NCI-H345 treated with DMSO at 0.1 percent for 48 hours (cell line): Measurements from ENCODE around the gene GLG1.
"Not testable (repeated sequence)": the region's sequence is repeated elsewhere in the genome, so short reads cannot be mapped to it uniquely, and the experiment has no call there.

Experiments used
- DNase-seq: peaks from one replicate; lab custom pipeline; 2025; ENCODE audit not compliant: unreplicated experiment; lab: John Stamatoyannopoulos, UW

The GLG1 gene

DNA sequence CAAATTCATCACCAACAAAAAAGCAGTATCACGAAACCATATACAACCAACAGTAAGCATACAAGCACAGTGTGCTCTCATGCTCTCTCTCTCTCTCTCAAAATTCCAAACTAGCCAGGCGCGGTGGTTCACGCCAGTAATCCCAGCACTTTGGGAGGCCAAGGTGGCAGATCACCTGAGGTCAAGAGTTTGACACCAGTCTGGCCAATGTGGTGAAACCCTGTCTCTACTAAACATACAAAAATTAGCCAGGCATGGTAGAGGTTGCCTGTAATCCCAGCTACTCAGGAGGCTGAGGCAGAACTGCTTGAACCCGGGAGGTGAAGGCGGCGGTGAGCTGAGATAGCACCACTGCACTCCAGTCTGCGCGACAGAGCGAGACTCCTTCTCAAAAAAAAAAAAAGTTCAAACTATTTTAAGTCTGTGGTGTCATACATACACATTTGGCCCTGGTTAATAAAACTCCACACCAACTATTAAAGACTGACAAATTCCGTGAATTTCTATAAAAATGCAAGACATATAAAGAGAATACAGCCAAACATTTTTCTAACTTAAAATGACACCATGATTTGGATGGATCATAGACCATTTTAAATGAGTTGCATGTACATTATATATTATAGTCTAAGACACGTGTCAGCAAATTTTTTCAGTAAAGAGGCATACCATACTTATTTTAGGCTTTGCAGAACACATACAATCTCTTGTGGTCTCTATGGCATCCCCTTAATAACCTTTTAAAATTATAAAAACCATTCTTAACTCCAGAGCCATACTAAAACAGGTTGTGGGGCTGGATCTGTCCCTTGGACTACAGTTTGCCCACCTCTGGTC is 30.9 kb downstream of the GLG1 start:
- no peak for DNase-seq

DNA sequence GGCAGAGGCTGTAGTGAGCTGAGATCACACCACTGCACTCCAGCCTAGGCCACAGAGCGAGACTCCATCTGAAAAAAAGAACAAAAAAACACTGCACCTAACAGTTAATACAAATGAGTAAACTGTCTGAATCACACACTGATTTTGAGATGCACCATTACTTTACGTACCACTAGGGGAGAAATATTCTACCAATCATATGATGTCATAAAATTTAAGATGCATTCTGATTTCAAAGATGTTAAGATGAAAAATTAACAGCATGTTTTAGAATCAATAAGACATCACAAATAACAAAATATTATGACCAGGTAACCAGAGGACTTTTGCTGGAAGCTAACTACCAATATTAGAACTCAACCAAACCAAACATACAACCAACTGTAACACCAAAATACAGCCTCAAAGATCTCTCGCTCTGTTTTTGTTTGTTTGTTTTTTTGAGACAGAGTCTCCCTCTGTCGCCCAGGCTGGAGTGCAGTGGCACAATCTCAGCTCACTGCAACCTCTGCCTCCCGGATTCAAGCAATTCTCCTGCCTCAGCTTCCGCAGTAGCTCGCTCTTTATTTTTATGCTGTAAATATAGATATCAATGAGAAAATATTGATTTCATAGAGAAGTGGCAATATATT is 31.6 kb downstream of the GLG1 start:
- no peak for DNase-seq

DNA sequence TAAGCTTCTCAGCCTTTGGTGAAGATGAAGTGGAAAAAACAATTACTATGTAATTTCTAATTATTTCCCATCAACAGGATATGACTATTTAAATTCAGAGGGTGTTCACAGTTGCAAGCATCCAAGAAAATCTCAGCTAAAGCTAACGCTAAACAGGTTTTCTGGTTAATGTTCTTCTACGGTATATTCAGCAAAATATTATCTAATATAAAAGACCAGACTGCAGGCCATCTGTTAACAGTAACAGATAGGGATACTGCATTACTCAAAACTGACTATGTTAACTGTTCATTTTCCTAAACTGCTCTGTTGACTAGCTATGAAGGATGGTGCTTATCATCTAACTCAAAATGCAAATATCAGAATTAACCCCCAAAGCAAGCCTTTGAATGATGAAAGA is 32.8 kb downstream of the GLG1 start:
- no peak for DNase-seq

DNA sequence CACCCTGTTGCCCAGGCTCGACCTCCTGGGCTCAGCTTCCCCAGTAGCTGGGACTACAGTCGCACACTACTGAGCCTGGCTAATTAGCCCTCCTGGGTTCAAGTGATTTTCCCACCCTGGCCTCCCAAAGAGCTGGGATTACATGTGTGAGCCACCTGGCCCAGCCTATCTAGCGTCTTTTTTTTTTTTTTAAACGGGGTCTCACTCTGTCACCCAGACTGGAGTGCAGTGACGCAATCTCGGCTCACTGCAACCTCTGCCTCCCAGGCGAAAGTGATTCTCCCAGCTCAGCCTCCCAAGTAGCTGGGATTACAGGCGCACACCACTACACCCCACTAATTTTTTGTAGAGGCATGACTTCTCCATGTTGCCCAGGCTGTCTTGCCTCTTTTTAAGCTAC is 33.3 kb downstream of the GLG1 start:
- no peak for DNase-seq

DNA sequence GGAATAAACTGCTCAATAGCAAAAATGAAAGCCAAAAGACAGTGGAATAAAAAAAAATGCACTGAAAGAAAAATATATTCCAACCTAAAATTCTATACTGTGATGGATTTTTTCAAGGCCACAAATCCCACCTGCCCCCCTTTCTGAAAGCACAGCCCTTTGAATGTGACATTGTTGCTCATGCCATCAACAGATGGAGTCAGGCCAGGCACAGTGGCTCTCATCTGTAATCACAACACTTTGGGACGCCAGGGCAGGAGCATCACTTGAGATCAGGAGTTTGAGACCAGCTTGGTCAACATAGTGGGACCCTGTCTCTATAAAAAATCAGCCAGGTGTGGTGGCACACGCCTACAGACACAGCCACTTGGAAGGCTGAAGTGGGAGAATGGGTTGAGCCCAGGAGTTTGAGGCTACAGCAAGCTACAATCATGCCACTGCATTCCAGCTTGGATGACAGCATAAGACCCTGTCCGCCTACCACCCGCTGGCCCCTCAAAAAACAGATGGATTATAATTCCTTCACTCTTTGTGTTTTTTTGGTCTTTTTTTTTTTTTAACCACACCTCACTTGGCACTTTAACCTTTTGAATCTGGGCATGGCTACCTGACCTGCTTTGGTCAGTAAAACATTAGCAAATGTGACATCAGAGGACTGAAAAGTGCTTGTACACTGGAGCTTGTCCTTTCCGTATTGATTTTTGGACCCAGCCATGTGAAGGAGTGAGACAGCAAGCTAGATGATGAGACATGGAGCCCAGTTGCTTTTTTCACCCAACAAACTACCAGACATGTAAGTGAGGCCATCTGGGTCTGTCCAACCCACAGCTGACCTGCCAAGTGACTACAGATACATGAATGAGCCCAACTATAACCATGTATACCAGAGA is 36.3 kb downstream of the GLG1 start:
- no peak for DNase-seq

DNA sequence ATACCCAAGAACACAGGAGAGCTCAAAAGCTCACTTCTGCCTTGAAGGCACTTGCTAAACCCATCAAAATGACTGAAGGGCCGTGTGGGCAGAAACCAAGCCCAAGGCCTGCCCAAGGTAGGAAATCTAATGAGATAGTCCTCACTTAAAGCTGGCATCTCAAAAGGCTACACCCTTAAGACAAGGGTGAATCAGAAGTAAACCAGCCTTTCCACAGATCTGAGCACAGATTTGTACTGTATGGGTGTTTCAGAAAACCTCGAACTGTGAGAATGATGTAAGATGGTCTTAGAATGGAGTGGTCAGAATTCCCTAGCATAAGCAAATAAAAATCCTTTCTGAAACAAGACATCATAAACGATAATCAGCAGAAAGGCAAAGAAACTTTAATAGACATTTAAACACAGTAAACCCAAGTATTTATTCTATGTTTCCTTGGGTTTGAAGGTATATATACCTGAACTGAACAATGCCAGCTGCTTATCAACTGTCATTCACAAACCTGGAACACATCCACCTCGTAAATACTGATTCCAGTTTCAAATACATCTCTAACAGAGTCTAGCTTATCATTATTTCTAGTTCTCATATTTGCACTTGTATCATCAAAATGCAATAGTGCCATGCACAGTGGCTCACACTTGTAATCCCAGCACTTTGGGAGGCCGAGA is 37.8 kb downstream of the GLG1 start:
- no peak for DNase-seq

DNA sequence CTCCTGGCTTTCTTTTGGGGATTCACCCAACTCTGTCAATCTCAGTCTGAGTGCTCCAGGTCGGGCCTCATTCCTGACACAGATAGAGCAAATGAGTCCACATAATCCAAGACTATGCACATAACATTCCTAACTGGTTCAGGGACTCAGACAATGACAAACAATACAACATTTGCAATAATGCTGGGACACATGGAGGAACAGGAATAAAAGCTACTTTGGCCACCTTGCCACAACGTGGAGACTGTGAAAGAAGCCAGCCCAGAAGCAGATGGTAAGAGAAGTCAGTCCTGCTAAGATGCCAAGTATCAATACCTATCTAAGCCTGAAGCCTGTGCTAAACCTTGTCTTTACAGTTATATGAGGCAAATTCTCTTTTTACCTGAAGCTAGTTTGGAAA is 39.0 kb downstream of the GLG1 start:
- no peak for DNase-seq

DNA sequence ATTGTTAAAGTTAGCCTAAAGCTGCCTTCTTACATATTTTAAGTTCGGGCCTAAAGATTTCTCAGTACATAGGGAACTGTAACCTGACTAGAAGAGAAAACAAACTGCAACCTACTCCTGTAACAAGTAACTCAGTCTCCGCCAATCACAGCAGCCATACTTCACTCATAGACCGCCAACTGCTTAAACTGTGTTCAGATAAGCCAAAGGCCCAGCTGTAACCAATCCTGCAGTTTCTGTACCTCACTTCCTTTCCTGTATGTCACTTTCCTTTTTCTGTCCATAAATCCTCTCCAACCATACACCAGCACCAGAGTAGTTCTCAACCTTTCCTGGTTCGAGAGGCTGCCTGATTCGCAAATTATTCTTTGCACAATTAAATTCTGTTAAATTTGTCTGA is 41.5 kb downstream of the GLG1 start:
- no peak for DNase-seq

DNA sequence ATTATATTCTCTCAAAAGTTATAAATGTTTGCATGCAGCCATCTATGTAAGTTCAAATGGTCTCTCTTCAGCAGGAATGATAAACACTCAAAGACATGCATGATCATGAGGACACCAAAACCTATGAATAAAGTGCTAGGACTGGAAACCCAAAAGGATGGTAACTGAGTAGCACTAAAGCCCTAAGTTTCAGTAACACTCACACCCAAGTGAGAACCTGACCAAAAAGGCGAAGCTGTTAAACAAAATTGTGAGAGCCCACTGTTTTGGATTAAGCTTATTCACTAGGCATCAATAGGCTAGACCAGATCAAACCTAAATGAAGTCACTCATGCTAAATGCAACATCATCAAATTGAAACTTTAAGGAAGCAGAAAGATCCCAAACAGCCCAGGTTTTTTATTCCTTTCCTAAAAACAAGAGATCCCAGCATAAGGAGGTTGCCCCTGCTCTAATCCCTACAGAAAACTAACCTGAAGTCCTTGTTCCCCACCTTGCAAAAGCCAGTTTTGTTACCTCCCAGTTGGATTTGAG is 42.4 kb downstream of the GLG1 start:
- DNase-seq = no peak

DNA sequence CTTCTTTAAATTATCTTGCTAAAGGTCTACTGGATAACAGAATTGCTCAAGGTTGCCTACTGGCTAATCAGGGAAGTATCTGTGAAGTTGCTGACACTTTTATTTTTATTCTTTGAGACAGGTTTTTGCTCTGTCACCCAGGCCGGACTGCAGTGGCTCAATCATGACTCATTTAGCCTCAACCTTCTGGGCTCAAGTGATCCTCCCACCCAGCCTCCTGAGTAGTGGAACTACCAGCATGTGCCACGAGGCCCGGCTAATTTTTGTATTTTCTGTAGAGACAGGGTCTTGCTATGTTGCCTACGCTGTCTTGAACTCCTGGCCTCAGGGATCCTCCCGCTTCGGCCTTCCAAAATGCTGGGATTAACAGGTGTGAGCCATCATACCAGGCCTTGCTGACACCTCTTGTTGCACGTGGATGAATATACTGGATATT is 43.1 kb downstream of the GLG1 start:
- DNase-seq = no peak

DNA sequence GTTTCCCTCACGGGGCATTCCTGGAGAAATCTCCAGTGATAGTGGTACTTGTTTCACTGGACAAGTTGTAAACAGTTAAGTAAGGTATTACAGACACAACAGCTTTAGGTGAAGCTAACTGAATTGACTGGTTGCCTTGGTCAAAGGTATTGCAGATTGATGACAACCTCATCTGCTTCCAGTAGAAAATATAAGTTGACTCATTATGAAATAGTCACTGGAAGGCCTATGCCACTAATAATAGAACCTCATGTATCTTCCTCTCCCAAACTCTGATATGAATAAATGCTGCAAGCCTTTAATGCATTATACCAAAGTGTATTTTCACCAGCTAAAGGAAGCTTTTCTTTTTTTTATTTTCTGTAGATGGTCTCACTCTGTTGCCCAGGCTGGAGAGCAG is 44.8 kb downstream of the GLG1 start:
- DNase-seq = no peak

DNA sequence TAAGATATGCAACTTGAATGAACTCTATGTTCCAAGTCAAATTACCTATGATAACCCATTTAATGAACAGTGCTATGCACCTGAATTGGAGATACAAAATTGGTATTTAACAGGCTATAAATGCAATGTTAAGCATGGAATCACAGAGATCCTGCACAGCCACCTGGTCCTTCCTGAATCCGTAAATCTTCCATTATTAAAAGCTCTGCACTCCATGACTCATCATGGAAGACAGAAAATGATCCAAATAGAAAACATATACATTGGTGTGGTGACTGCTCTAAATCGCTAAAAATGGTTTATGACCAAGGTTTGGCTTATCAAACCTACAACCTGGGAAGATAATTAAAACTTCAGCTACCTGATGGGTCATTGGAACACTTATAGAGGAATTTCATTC is 45.3 kb downstream of the GLG1 start:
- DNase-seq = no peak

DNA sequence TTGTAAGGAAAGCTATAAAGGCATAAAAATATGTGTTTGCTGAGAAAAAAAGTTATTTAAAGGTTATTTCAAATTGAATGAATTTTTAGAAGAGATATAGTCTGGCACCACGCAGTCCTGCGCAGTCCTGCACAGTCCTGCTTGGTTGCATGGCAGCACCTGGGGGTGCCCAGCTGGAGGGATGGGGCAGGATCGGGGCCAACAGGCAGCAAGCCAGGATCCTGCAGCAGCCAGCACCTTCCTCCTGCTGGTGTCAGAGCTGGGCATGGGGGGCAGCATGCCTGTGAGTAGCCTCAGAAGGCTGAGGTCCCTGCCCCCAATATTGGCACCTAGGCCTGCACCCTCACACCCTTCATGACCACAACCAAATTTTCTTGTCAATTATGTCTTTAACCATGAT is 46.0 kb downstream of the GLG1 start:
- no peak for DNase-seq

DNA sequence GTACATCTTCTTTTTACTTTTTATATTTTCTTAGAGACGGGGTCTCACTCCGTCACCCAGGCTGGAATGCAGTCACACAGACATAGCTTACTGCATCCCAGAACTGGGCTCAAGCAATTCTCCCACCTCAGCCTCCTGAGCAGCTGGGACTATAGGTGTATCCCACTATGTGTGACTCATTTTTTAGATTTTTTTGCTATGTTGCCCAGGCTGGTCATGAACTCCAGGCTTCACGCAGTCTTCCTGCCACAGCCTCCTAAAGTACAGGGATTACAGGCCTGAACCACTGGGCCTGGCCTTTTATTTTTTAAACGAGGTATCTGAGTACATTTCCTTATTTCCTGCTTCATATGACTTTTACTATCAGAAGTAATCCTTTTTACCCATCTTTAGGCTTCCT is 48.0 kb downstream of the GLG1 start:
- no peak for DNase-seq

DNA sequence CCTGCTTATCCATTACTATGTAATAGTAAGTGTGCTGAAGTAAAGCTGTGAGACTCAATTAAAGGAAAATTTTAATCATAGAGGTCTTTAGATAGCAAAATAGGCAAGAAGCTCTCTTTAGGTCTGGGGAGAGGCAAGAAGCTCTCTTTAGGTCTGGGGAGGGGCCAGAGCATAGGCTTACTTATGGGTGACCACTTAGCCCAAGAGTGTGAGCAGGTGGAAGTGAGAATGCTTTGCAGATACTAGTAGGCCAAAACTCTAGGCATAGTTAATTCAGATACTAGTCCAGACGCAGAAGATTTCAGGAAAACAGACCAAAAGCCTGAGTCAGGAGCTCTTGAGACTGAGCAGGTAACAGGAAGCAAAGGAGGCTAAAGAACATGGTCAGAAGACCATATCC is 49.6 kb downstream of the GLG1 start:
- no peak for DNase-seq

DNA sequence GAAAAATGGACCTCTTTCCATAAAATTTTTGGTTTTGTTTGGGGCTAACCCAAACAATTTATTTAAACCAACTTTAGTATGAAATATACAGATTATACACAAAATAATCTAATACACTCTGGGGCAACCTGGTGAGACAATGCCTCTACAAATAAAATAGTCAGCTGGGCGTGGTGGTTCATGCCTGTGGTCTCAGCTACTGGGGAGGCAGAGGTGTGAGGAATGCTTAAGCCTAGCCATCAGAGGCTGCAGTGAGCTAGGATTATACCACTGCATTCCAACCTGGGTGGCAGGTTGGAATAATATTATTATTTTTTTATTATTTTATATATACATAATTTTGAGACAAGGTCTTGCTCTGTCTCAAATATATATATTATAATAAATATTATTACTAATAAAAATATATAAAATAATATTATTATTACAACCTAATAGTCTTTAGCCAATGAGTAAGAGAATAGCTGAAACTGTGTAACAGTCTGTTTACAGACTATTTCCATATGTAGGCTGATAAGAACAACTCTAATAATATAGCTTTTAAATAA is 50.5 kb downstream of the GLG1 start:
- no peak for DNase-seq

DNA sequence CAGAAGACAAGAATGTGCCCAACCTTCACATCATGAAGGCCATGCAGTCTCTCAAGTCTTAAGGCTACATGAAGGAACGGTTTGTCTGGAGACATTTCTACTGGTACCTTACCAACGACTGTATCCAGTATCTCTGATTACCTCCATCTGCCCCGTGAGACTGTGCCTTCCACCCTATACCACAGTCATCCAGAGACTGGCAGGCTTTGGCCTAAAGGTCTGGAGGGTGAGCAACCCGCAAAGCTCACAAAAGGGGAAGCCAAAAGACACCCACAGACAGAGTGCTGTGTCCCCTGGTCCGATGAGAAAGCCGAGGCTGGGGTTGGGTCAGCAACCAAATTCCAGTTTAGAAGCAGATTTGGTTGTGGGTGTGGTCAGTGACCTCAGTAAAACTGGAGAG is 54.6 kb downstream of the GLG1 start:
- not testable (repeated sequence) for DNase-seq

DNA sequence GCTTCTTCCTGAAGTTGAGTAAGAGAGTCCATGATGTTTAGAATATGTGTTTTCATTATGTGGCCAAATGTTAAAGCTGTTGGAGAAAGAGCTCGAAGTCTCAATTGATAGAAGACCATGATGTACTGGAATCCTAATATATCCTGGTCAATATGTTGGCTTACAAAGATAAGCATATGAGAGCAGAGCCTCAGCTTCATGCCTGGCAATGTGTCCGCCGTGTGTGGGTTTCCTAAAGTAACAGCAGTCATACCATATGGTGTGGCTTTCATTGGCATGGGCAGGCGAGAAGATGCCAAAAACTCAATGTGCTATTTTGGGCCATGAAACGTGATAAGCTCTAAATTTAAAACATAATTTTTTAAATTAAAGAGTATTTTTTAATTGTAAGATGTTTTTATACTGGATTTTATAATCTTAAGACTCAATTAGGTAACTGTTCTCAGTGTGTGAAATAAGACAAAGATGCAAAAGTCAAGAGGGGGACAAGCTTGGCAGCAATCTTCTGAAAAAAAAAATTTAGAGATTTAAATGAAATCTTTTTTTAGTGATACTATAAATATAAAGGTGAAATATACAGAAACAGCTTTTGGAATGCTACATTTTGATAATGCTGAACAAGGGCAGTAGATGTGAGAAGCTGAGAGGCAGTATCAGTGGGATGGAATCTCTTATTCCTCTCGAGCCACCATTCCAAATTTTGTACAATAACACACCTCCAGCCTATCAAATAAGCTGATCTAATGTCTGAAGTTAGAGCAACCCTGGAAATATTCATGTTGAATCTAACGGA is 56.5 kb downstream of the GLG1 start:
- DNase-seq = not testable (repeated sequence)

DNA sequence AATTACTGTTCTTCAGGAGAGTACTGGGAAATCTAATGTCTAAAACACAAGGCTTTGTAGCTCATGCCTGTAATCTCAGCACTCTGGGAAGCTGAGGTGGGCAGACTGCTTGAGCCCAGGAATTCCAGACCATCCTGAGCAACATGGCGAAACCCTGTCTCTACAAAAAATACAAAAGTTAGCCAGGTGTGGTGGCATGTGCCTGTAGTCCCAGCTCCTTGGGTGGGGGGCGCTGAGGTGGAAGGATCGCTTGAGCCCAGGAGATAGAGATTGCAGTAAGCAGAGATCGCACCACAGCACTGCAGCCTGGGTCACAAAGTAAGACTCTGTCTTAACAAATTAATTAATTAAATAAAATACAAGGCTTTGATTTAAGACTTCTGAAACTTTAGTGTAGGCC is 60.8 kb downstream of the GLG1 start:
- DNase-seq = not testable (repeated sequence)
